ENCODE data around the gene PCGF1. TPM values are rescaled to one million over a fixed set of nuclear protein-coding genes. Genes with fewer than 3 reads are reported as not detected.

Gene PCGF1
- total RNA-seq, 4 donors from 2014 or later, result 9.6 to 32.0 (median 19.1) TPM

DNA sequence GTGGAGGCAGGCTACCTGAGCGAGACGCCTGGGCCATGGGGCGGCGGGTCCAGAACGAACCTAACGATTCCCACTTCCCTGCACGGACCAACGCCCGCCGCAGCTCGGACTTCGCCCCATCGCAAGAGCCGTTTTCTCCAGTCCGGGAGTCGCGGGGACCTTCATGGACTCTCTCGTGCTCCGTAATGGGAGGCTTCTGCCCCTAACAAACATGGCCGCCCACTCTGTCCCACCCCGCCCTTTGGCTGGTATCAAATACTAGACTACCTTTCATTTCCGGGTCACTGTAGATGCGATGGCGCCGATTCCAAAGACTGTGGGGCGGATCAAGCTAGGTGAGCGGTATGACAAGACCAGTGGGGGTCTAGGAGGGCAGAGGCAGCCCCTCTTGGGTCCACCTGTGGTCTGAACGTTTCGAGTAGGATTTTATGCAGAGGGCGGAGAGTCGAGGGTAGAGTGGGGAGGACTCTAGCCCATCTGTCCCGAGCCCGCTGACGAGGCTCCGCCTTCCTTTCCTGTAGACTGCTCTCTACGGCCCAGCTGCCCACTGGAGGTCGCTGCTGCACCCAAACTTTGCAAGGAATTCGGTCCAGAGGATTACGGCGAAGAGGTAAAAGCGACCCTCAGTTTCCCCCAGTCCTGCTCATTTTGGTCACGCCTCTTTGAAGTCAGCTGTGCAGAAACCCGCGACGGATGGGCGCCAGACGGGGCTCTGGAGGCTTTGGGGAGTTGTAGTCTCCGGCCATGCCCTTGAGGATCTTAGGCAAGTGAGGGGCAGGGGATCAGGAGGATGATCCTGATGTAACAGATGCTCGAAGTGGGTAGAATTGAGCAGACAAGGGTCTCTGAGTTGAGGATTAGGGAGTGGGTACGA is 24.5 kb downstream of the PCGF1 start, which contains the start of the genes CCDC142 and TTC31:
Gene CCDC142, minus strand, starts transcription at position 198 of the 874 bp plus-strand sequence. Its CDS starts 161 bp downstream, at position 37.
Gene TTC31, plus strand, starts transcription at position 281 of the 874 bp plus-strand sequence. Its CDS starts 15 bp downstream, at position 296.
- TF ChIP-seq EP300 (IDR thresholded peaks at IDR 0.05), result peak; percentile 69 to 97
- TF ChIP-seq, protein P1, sequence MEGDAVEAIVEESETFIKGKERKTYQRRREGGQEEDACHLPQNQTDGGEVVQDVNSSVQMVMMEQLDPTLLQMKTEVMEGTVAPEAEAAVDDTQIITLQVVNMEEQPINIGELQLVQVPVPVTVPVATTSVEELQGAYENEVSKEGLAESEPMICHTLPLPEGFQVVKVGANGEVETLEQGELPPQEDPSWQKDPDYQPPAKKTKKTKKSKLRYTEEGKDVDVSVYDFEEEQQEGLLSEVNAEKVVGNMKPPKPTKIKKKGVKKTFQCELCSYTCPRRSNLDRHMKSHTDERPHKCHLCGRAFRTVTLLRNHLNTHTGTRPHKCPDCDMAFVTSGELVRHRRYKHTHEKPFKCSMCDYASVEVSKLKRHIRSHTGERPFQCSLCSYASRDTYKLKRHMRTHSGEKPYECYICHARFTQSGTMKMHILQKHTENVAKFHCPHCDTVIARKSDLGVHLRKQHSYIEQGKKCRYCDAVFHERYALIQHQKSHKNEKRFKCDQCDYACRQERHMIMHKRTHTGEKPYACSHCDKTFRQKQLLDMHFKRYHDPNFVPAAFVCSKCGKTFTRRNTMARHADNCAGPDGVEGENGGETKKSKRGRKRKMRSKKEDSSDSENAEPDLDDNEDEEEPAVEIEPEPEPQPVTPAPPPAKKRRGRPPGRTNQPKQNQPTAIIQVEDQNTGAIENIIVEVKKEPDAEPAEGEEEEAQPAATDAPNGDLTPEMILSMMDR (IDR thresholded peaks at IDR 0.05), result peak; percentile 79 to 95 (median 91)
- peak in 1 of 2 donors; percentile 35 for TF ChIP-seq POLR2A (IDR thresholded peaks at IDR 0.05)
- Histone ChIP-seq H3K27ac (peak within 1 kb of the TSS; percentile 87 to 90 (median 89)), H3K9me3 (no peaks in the 10 kb centered on the region), H3K4me3 (peak within 1 kb of the TSS; percentile 72 to 91 (median 86)), H3K36me3 (peaks cover 0 to 58% (median 2%) of the 10 kb centered on the region in 3 donors), H3K27me3 (no peaks in the 10 kb centered on the region), H3K4me1 (peaks cover 0 to 36% (median 25%) of the 10 kb centered on the region in 4 donors)
- 0% methylated on average over 46 to 48 of the region's 50 CpGs for WGBS, 2 donors
- peak; percentile 95 to 98 for DNase-seq (ENCODE audit: low spot score in 2 of 2)

DNA sequence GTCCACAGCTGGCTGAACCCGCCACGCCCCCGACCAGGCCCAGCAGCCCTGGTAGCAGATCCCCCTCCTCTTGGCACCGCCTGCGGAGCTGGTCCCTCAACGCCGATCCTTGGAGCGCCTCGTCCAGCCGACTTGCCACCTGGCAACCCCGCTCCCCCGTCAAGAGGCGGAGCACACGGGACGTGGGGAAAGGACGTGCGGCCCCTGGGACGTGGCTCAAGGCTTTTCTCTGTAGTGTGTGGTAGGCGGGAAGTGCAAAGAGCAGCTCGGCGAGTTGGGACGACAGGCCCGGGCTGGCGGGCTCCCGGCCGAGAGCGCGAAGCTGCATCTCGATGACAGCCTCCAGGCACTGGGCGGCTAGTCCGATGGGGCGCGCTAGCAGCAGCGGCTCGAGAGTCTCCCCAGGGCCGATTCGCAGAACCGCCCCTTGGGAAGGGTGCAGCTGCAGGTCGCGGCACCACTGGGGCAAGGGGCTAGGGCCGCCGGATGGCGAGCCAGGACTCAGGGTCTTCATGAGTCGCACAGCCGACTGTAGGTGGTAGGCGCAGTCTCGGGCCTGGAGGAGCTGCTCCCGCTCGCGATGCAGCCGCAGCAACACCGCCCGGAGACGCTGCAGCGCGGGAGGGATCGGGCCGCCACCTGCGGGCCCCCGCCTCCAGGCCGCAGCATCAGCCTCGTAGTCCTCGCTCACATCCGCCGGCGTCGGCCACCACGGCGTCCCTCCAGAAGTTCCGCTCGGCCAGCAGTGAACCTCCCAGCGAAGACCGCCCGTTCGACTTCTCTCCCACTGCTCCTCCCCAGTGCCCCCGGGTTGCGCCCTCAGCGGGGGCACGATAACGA is 25.3 kb downstream of the PCGF1 start:
- Histone ChIP-seq H3K4me3 (peak overlapping the region; percentile 72 to 91 (median 86)), H3K4me1 (peaks cover 0 to 41% (median 25%) of the 10 kb centered on the region in 4 donors), H3K27me3 (no peaks in the 10 kb centered on the region), H3K27ac (peak overlapping the region; percentile 87 to 90 (median 89)), H3K36me3 (peaks cover 0 to 58% (median 2%) of the 10 kb centered on the region in 3 donors), H3K9me3 (no peaks in the 10 kb centered on the region)
- DNase-seq (ENCODE audit: low spot score in 2 of 2), result no peak
- 2% methylated on average over 31 to 40 of the region's 80 CpGs for WGBS, 2 donors
- TF ChIP-seq POLR2A (IDR thresholded peaks at IDR 0.05) (no peak), EP300 (IDR thresholded peaks at IDR 0.05) (no peak)
- TF ChIP-seq, protein P1 (IDR thresholded peaks at IDR 0.05), result no peak

DNA sequence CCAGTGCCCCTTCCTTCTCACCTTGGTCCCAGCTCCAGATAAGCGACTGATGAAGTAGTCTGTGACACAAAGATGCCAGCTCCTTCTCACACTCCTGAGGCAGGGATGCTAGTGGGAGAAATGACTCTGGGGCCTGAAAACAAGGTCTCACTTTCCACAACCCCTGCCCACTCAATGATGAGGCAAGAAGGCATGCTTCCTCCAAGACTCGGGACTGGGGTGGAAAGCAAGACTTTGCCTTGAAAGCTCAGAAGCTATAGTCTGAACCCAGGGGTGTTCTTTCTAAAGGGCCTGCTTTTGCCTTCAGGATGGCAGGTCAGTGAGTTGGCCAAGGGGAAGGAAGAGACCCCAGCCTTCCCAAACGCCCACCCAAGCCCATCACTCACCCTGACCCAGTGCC is 26.1 kb downstream of the PCGF1 start:
- TF ChIP-seq EP300 (IDR thresholded peaks at IDR 0.05) (no peak), POLR2A (IDR thresholded peaks at IDR 0.05) (no peak)
- TF ChIP-seq, protein P1 (IDR thresholded peaks at IDR 0.05), result no peak
- peaks cover 0 to 43% (median 25%) of the 10 kb centered on the region in 4 donors for H3K4me1 ChIP-seq
- 37 to 39% methylated on average over 3 of the region's 3 CpGs for WGBS, 2 donors
- peak overlapping the region in 2 of 4 donors; percentile 87 to 90 for H3K27ac ChIP-seq
- no peaks in the 10 kb centered on the region for H3K27me3 ChIP-seq
- peaks cover 0 to 57% (median 2%) of the 10 kb centered on the region in 3 donors for H3K36me3 ChIP-seq
- no peaks in the 10 kb centered on the region for H3K9me3 ChIP-seq
- DNase-seq (ENCODE audit: low spot score in 2 of 2), result no peak
- peak overlapping the region; percentile 72 to 91 (median 86) for H3K4me3 ChIP-seq

DNA sequence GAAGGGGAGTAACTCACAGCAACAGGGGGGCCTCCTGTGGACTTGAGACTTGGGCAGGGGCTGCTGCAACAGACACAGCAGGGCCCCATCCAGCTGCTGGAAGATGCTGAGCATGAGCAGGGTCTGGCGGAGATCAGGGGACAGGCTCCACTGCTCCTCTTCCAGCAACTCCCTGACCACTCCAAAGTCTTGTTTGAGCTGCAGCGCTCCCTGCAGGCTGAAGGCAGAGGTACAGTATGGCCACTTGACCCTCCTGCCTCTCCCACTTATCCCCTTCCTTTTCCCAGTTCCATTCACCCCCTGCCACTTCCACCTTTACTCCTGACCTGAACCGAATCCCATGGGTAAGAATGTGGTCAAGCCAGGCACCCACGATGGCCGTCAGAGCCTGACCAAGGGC is 32.6 kb downstream of the PCGF1 start:
- no peak overlapping the region for H3K4me3 ChIP-seq
- peaks cover 0 to 31% (median 15%) of the 10 kb centered on the region in 4 donors for H3K4me1 ChIP-seq
- no peaks in the 10 kb centered on the region for H3K9me3 ChIP-seq
- no peak overlapping the region for H3K27ac ChIP-seq
- TF ChIP-seq EP300 (IDR thresholded peaks at IDR 0.05) (no peak), POLR2A (IDR thresholded peaks at IDR 0.05) (no peak)
- TF ChIP-seq, protein P1 (IDR thresholded peaks at IDR 0.05), result peak in 1 of 5 experiments; percentile 15
- DNase-seq (ENCODE audit: low spot score in 2 of 2), result no peak
- no peaks in the 10 kb centered on the region for H3K27me3 ChIP-seq
- peaks cover 0 to 57% (median 0%) of the 10 kb centered on the region in 3 donors for H3K36me3 ChIP-seq
- WGBS, 2 donors, result 87 to 90% methylated on average over 5 of the region's 5 CpGs
